Pulmonary artery endothelial cell (primary cell): ENCODE data around the gene ERCC1. TPM values are rescaled to one million over a fixed set of nuclear protein-coding genes. Genes with fewer than 3 reads are reported as not detected.

Source experiments
- DNase-seq: peaks from one replicate; pipeline ENCODE4 v3.0.0-alpha.2; 2011; ENCODE audit warnings: low read depth, low spot score
- total RNA-seq: library from RNA; depleted of rRNA; stranded (reverse); fragments of >200 nt; gene quantifications from 2 replicates; pipeline ENCODE4 v1.2.3, GENCODE V29; 2014

ERCC1 gene
- total RNA-seq, result 86.3 and 157 TPM in 2 replicates

- DNase-seq, result peak; percentile 84
Observed at GRCh38 chr19:45423589-45424190, at the start of gene ERCC1. Gene ERCC1 (minus strand): TSS chr19:45423917. CDS start chr19:45423374, 543 bp downstream.

DNA sequence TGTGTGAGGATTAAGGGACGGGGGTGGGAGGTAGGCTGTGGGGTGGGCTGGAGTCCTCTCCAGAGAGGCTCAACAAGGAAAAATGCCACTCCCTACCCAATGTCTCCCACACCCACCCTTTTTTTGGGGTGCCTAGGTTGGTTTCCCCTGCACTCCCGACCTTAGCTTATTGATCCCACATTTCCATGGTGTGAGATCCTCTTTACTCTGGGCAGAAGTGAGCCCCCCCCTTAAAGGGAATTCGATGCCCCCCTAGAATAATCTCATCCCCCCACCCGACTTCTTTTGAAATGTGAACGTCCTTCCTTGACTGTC, 49.6 kb upstream of the ERCC1 start:
- DNase-seq, result no peak

- DNase-seq, result no peak
Observed at GRCh38 chr19:45472563-45473366, 49.0 kb upstream of the ERCC1 start.

GRCh38 chr19:45471931-45472562, 48.3 kb upstream of the ERCC1 start:
- no peak for DNase-seq

DNA sequence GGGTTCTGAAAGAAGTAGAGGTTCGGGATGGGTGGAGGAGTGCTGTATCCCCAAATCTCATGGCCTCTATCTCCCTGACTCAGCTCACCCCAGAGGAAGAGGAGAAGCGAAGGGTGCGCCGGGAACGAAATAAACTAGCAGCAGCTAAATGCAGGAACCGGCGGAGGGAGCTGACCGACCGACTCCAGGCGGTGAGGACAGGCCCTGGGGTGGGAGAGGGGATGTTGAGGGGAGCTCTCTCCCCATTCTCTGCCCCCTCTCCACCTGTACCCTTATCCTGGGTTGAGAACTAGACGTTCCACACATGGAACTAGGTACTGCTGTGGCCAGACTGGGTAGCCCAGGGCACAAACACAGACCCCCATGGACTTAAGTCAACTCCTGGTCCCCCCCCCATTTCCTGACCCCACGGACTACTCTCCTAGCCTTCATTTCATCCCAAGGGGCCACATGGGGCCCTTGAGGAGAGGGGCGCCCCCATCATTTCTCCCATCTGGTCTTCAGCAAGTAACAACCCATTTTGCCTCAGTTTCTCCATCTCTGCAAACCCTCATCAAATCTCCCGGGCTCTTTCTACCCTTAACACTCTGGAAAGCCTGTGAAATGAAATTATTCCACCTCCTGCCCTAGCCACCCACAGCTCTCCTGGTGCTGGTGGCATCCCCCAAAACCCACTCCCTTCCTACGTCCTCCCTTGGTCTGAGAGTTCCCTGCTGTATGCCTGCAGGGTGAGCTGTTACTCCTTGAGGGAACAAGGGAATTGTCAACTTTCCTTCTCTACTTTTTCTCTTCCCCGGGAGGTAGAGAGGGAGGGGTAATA, 47.6 kb upstream of the ERCC1 start:
- DNase-seq, result no peak

DNA sequence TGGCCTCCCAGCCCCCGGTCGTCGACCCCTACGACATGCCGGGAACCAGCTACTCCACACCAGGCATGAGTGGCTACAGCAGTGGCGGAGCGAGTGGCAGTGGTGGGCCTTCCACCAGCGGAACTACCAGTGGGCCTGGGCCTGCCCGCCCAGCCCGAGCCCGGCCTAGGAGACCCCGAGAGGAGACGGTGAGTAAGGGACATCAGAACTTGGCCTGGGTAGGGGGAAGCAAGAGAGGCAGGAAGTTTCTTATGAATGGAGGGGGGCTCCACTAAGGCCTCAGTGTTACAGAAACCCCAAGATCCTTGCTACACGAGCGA, 47.0 kb upstream of the ERCC1 start:
- DNase-seq, result no peak

GRCh38 chr19:45469945-45470761, 46.4 kb upstream of the ERCC1 start:
- no peak for DNase-seq

- DNase-seq, result peak; percentile 70
Observed at GRCh38 chr19:45469132-45469944, 45.6 kb upstream of the ERCC1 start.

DNA sequence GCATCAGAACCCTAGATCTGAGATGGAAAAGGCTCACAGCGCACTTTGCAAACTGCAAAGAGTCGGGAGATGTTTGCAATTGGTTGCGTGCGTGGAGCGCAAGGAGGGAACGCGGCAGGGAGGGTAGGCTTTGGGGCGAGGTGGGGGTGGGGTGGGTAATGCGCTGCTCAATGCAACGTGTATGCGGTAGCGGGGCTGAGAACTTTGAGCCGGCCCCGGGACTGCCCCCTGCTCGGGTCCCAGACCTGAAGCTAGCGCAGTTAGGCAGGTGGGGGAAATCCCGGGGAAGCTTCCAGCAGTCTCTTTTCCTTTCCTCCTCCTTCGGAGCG, 45.0 kb upstream of the ERCC1 start:
- no peak for DNase-seq

GRCh38 chr19:45468159-45468651, 44.5 kb upstream of the ERCC1 start:
- no peak for DNase-seq

GRCh38 chr19:45467456-45468158, 43.9 kb upstream of the ERCC1 start, which contains the start of gene FOSB:
Gene FOSB (plus strand): TSS chr19:45467996. CDS start chr19:45468587, 591 bp downstream.
- DNase-seq, result no peak

DNA sequence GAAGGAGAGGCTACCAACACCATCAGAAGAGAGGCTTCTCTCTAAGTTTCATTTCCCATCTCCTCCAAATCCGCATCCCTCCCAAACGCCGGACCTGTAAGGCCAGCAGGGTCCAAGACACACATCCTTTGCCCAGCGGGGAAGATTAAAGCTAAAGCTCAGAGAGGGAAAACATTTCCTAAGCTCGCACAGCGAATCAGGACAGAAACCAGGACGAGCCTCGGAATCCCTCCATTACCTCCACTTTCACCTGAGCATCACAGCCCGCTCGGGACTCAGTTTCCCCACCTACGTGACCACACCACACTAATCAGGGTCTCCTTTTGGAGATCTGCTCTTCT, 43.4 kb upstream of the ERCC1 start:
- no peak for DNase-seq

DNA sequence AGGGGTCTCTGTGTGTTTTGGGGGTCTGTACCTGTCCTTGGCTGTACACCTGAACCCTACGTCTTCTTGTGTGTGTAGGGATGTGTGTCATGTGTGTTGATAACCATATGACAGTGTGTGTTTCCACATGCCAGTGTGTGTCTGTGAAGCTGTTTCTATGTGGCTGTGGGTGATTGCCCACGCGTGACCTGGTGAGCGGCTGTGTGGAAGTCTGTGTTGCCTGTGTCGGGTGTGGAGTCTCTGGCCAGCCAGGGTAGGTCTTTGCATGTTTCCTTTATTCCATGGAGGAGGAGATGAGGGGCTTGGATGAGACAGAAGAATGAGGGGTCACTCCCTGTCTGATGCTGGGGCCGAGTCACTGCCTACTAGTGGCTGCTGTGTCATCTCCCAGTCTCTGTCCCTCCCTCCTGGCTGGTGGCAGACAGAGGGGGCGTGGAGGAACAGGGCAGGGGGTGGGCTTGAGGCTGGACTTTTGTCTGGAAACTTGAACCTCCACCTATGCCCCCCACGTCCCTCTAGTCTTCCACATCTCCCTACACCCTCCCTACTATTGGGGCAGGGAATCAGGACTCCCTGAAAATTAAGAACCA, 41.2 kb upstream of the ERCC1 start:
- DNase-seq, result no peak

DNA sequence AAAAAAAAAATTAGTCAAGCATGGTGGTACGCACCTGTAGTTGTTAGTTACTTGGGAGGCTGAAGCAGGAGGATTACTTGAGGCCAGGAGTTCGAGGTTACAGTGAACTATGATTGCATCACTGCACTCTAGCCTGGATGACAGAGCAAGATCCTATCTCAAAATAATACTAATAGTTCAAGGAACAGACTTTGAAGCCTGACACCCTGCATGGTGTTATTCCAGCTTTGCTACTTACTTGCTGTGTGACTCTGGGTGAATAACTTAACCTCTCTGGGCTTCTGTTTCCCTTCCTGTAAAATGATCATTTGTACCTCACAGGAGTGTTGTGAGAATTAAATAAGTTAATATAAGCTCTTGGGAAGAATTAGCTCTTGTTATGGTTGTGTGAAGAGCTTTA, 40.6 kb upstream of the ERCC1 start:
- DNase-seq, result no peak

DNA sequence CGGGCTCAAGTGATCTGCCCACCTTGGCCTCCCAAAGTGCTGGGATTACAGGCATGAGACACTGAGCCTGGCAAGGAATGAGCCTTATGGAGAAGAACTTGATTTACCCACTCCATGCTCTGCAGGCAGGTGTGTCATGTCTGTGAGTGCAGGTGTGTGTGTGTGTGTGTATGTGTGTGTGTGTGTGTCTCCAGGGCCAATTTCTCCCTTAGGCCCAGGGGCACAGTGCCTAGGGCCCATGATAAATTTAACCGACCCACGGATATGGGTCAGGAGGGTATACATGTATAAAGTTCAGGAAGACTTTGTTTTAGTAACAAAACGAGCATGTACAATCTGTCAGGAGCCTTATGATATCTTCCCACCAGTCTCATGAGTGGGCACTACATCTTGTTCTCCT, 39.5 kb upstream of the ERCC1 start:
- DNase-seq, result no peak

- no peak for DNase-seq
Observed at GRCh38 chr19:45462174-45462573, 38.5 kb upstream of the ERCC1 start.

- no peak for DNase-seq
Observed at GRCh38 chr19:45460807-45461347, 37.2 kb upstream of the ERCC1 start.

DNA sequence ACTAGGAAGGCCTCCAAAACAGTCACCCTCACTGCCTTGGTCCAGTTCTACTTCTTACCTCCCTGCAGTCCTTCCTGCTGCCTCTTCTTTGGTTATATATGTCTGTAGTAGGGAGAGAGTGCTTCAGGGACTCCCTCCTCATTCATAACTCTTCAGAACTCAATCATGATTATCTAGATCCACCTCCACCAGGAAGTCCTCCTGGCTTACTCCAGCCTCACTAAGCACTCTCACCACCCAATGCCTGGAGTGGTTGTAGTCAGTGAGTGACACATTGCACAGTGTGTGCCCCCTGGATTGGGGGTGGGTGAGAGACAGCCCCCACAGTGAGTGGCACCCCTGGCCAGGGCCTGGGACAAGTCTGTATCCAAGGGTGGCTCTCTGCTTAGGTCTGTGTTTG, 34.1 kb upstream of the ERCC1 start:
- DNase-seq, result no peak

- DNase-seq, result no peak
Observed at GRCh38 chr19:45456500-45456815, 32.7 kb upstream of the ERCC1 start.
